NCI-H748 (cell line): Measurements from ENCODE around the gene CDH13.
A peak's percentile ranks its signal among the peaks of the same experiment; 100 is the strongest.

Experiments
- DNase-seq: peaks from one replicate; lab custom pipeline; 2025; ENCODE audit not compliant: unreplicated experiment; lab: John Stamatoyannopoulos, UW

The CDH13 gene

DNA sequence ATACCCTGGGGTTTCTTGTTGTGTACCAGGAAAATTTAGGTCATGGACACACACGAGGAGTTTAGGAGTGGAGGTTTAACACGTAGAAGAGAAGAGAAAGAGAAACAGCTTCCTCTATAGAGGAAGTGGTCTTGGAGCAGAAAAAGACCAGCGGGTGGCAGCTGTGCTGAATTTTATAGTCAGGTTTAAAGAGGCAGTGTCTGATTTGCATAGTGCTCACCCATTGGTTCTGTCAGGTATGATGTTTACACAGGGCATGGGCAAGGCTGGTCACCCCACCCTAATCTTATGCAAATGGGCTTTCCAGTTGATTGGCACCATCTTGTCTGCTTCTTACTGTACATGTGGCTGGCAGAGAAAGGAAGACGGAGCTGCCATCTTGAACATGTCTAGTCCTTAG is 309.0 kb downstream of the CDH13 start:
- peak; percentile 24 for DNase-seq

DNA sequence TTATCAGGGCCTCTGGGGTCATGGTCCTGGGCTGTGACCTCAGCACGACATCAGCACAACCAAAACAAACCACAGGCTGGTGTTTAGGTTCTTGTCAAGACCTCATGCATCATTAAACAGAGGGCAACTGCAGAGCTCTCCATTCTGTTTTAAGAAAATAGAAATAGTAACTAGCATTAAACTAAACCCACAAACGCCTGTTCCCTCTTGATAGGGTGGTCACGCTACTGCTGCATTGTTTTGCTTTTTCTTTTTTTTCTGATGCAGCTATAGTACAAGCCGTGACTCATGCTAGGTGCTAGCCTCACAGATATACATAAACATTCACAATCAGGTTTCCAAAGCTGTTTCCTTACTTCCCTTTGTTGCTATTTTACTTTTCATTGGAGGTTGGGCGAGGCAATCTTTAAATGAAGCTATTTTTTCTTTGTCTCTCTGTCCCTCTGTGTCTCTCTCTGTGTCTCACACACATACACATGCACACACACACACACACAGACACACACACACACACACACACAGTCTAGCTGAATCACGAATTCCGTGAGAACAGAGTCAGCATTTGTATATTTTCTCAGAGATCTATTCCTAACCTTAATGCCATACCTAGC is 310.3 kb downstream of the CDH13 start:
- DNase-seq, result no peak

GRCh38 chr16:82937926-82938520 is 311.3 kb downstream of the CDH13 start:
- peak; percentile 11 for DNase-seq

DNA sequence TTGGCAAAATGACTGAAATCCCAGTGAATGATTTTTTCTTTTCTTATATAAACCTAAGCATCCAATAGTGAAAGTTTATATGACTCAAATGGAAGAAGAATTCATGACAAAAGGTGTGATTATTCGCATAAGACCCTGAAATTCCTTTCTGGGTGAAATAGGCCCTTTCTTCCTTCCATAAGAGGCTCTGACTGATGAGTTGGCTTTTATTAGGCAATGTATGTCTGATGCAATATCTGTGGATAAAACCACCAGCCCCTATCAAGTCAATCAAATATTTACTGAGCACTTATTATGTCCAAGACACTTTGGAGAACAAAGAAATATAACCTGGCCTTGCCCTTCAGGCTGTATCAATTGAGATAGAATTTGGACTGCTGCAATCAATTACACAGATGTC is 316.6 kb downstream of the CDH13 start:
- DNase-seq, result no peak

DNA sequence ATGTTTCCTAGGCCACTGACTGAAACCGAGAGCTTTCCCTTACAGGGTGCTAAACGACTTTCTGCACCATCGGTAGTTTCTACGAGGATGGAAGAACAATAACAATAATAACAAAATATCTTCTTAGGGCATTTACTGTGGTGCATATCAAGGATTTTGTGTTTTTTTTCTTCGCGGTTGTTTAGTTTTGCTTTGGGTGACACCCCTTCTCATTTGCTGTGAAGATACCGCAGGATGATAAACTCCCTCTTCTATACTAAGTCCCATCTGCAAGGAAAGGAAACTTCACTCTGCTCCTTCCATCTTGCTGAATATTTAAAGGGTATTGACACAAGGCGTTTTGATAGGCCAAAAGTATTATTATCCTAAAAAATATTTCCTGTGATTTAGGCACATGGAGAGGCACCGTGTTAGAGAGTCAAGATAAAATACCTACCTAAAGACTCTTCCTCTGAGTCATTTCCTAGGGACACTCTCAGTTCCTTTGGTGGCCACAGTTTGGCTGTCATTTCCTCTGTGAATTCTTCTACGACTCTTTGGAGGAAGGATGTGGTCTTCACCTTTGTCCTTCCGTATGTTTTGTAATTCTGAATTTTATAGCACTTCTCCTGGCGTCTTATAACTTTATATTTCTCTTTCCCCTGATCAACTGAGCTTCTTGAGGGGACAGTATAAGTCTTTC is 318.8 kb downstream of the CDH13 start:
- DNase-seq, result no peak

- DNase-seq, result no peak
Observed at GRCh38 chr16:82947698-82948097, 320.9 kb downstream of the CDH13 start.

DNA sequence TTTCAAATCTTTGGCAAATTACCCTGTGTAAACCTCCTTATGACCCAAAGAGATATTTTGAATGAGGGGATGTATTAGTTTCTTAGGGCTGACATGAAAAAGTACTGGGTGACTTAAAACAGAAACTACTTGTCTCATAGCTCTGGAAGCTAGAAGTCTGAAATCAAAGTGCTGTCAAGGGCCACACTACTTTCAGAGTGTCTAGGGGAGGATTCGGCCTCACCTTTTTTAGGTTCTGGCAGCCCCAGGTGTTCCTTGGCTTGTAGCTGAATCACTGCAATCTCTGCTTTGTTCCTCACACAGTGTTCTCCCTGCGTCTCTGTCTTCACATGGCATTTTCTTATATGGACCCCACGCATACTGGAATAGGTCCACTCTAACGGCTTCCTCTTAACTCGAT is 322.2 kb downstream of the CDH13 start:
- no peak for DNase-seq

GRCh38 chr16:82953517-82953916 is 326.7 kb downstream of the CDH13 start:
- DNase-seq, result no peak

- no peak for DNase-seq
Observed at GRCh38 chr16:82954224-82954929, 327.6 kb downstream of the CDH13 start.

GRCh38 chr16:82955741-82956348 is 329.1 kb downstream of the CDH13 start:
- DNase-seq, result no peak

GRCh38 chr16:82957212-82957611 is 330.4 kb downstream of the CDH13 start:
- DNase-seq, result no peak

- no peak for DNase-seq
Observed at GRCh38 chr16:82960918-82961317, 334.1 kb downstream of the CDH13 start.

DNA sequence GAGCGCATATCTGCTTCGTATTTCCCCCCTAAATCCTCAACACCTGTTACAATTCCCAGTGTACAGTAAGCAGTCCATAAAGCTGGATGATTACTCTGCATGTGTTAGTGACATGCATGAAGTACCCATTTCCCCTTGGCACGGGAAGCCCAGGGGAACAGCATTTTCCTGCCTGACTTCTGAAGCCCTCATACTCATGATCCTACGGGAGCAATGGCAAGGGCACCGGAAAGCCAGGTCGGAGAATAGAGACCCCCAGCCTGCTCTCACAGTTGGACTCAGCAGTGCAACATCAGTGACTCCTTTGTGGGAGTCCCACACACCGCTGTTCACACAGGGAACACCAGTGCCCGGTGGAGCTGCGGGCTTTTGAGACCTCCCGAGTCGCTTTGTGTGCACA is 336.9 kb downstream of the CDH13 start:
- no peak for DNase-seq

GRCh38 chr16:82965808-82966207 is 339.0 kb downstream of the CDH13 start:
- no peak for DNase-seq

DNA sequence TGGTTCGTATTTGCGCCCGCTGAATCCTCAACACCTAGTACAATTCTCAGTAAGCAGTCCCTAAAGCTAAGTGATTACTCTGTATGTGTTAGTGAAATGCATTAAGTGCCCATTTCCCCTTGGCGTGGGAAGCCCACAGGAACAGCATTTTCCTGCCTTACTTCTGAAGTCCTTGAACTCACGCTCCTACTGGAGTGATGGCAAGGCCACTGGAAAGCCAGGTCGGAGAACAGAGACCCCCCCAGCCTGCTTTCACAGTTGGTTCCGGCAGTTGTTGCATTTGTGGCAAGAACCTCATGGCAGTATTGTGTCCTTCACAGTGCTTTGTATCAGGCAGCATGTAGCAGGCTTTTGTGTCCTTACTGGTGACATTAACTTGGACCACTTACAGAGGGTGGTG is 340.7 kb downstream of the CDH13 start:
- DNase-seq, result no peak

DNA sequence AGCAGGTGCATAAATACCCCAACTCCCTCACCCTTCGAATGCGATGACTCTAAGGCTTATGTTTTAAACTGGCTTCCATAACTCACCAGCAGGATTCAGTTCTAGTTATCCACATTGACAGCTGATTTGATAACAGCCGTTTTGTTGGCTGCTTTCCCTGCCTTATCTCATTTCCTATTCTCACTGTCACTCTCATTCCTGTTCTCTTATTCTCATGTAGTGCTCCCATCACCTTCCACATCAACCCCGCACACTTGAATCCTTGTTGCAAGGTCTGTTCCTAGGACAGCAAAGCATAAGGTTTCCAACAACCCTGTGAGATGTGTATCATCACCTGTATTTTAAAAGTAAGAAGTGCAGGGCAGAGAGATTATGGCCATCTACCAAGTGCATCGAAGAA is 344.4 kb downstream of the CDH13 start:
- no peak for DNase-seq

GRCh38 chr16:82972331-82972919 is 345.7 kb downstream of the CDH13 start:
- DNase-seq, result no peak

DNA sequence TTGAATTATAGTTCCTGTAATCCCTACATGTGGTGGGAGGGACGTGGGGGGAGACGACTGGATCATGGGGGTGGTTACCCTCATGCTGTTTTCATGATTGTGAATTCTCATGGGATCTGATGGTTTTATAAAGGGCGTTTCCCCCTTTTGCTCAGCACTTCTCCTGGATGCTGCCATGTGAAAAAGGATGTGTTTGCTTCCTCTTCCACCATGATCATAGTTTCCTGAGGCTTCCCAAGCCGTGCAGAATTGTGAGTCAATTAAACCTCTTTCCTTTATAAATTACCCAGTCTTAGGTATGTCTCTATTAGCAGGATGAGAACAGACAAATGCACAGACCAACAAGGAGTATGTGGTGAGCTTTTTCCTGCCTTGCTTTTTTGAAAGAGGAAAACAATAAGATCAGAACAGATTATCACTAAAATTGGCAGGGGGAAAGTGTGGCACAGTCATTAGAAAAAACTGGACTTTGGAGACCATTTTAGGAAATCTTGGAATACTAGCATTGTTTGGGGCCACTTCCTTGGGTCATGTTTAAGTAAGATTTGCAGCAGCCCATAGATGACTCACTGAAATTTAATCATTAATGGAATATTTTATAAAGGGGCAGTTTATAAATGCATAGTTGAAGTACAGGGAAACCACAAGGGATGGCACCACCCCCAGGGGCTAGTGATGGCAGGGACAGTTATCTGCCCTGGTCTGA is 352.8 kb downstream of the CDH13 start:
- no peak for DNase-seq

DNA sequence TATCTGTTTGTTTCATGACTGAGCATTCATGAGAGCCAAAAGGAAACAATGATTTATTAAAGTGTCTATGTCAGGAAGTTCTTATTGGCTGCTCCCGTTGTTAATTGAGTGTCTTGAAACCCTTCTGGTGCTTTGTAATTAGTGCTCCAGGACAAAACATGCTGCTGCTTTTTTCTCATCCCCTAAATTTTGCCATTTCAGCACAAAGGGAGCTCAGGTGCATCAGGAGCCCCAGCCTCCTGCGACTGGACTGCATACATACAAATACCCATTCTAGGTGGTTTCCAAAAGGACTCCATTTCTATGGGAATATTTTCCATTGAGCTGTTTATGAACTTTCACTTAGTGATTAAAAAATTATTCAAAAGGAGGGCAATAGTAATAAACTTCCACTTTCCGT is 354.0 kb downstream of the CDH13 start:
- DNase-seq, result no peak

- no peak for DNase-seq
Observed at GRCh38 chr16:82987767-82988166, 361.0 kb downstream of the CDH13 start.

DNA sequence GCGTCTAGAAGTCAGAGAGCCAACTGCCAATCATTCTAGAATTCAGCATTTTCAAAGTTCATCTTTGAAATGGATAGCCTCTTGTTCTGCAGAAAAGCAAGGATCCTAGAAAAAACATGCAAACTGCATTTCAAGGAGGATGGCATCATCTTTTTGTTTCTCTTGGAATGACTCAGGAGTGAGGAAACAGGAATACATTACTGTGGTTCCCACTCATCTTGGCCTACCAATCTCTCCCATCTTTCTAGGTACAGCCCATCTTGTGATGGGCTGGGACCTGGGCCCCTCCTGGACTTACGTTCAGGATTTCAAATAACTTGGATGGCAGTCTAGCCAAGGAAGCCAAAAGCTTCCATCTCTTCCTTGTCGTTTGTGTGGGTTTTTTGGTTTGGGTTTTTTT is 363.4 kb downstream of the CDH13 start:
- DNase-seq, result no peak
